Ammon's horn (tissue), 1 donor: ENCODE data around the gene STAT5B.
A peak's percentile ranks its signal among the peaks of the same experiment; 100 is the strongest.
"Not testable (repeated sequence)": the region's sequence is repeated elsewhere in the genome, so short reads cannot be mapped to it uniquely, and the experiment has no call there.

Experiments
- DNase-seq: peaks from one replicate; pipeline ENCODE4 v3.0.0-alpha.2; 2016; ENCODE audit warnings: low spot score

Gene STAT5B

GRCh38 chr17:42193216-42193968 is 82.8 kb downstream of the STAT5B start:
- no peak for DNase-seq

GRCh38 chr17:42192189-42193126 is 83.7 kb downstream of the STAT5B start:
- no peak for DNase-seq

GRCh38 chr17:42191275-42191608 is 84.9 kb downstream of the STAT5B start:
- DNase-seq: no peak

GRCh38 chr17:42190491-42191274 is 85.5 kb downstream of the STAT5B start:
- DNase-seq: no peak

- DNase-seq: no peak
These were observed 86.6 kb downstream of the STAT5B start for GRCh38 chr17:42189651-42189965.

DNA sequence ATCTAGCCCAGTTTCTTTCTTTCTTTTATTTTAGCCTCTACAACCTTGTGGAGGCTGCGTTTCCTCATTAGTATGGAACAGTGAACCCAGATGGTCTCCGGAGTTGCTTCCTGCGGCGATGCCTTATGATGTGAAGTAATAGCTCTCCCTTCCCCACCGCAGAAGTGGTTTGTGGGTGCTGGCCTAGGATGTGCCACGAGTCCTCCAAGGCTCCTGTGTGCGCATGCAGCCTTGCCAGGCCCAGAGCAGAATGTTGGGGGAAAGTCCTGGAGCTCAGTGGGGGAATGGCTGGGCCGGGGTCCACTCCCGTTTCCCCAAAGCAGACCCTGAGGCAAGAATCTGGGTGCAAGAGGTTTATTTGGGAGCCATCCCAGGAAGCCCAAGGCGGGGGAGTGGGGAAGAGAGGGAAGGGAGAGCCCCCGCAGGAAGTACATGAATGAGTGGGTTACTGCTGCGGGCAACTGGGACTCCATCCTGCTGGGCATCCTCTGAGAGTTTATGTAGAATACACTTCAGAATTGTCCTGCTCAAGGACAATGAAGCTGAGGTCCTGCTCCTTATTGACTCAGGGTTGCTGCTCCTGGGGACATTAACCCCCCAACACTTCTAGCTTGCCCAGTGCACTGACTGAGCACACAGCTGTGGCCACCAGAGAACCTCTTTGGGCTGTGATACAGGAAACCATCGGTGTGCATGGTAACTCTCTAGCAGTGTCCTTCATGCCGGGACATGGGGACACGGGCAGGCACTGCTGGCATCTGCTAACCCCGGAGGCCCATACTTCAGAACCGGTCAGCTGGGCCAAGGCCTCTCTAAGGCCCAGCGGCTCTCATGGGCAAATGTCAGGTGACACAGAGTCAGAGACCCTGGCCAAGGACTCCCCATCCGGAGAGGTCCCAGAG is 87.2 kb downstream of the STAT5B start:
- DNase-seq: peak; percentile 33

GRCh38 chr17:42187833-42188232 is 88.4 kb downstream of the STAT5B start:
- no peak for DNase-seq

DNA sequence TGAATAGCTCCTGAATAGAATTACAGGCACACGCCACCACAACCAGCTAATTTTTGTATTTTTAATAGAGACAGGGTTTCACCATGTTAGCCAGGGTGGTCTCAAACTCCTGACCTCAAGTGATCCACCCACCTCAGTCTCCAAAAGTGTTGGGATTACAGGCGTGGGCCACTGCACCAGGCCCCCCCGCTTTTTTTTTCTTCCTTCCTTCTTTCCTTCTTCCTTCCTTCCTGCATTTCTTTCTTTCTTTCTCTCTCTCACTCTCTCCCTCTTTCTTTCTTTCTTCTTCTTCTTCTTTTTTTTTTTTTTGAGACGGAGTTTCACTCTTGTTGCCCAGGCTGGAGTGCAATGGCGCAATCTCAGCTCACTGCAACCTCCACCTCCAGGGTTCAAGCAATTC is 90.0 kb downstream of the STAT5B start:
- not testable (repeated sequence) for DNase-seq

DNA sequence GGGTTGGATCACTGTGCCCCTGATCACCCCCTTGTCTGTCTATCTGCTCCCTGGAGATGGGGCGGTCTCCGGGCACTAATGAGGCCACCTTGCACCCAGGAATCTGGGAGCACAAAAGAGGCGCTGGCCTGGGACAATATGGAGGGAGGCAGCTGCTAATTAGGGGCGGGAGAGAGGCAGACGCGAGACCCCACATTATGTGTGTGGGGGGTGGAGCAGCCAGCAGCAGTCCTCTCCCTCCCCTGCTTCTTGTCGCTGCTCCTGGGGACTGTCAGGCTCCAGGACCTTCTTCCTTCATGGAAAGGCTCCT is 90.6 kb downstream of the STAT5B start:
- DNase-seq: no peak

- DNase-seq: no peak
These were observed 91.2 kb downstream of the STAT5B start, which contains the start of gene HCRT for GRCh38 chr17:42184713-42185620. Gene HCRT, minus strand, starts transcription at chr17:42185452. Its CDS starts 87 bp downstream, at chr17:42185365.

GRCh38 chr17:42183741-42184711 is 92.2 kb downstream of the STAT5B start:
- peak; percentile 74 for DNase-seq

DNA sequence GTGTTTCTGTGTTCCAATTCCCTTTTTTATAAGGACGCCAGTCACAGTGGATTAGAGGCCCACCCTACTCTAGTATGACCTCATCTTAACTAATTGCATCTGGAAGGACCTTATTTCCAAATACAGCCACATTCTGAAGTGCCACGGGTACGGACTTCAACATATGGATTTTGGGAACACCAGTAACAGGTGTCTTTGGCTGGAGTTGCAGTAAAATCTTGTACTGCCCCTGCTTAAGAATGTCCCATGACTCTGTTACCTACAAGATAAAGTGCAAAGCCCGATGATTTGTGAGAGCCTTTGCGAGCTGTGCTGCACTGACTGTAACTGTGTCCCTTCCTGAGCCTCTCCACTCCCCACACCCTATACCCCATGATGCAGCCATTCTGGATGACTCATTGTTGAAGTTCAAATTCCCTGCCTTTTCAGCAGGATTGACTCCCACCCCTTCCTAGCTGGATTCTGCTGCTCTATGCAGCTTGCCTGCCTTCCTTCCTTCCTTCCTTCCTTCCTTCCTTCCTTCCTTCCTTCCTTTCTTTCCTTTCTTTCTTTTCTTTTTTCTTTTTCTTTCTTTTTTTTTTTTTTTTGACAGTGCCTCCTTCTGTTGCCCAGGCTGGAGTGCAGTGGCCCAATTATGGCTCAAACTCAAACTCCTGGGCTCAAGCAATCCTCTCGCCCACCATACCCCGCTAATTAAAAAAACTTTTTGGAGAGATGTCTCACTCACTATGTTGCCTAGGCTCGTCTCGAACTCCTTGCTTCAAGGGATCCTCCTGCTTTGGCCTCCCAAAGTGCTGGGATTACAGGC is 93.1 kb downstream of the STAT5B start:
- no peak for DNase-seq

GRCh38 chr17:42181851-42182207 is 94.4 kb downstream of the STAT5B start:
- no peak for DNase-seq

DNA sequence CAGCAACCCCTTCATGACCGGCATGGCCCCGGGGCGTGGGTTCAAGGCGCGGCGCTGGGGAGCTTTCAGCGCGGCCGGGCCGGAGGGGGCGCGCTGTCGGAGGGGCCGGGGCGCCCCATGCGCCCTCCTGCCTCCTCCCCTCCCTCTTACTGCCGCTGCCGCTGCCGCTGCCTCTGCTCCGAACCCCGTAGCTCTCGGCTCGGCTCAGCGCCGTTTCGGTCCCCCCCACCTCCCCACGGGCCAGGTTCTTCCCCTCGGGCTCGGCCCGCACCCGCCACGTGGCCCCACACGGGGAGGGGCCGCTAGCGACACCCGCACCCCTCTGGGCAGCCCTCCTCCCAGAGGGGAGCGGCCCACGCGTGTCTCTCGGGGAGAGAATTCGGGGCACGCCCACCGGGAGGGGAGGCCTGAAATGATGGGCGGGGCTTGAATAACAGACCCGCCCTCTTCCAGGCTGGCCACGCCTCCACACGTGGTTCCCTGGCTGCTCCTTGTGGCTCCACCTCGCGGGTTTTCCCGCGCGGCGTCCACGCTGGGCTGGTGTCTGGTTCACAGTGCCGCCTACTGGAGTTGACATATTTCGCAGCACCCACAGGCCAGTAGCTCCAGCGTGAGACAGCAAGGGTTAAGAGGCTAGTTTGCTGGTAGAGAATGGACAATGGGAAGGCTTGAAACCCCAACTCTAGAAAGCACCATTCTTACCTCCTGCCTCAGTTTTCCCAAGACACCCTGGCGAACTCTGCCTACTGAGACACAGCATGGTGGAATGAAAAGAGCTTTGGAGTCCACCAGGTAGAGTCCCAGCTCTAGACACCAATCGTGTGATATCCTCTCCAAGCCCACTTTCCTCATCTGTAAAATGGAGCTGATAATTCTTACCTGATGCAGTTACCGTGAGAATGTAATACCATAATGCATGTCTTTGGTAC is 95.0 kb downstream of the STAT5B start, which contains the start of gene KCNH4:
TSS of gene KCNH4 (minus strand) at position 221 of the 929 bp plus-strand sequence. CDS start at position 24, 197 bp downstream.
- peak; percentile 85 for DNase-seq

DNA sequence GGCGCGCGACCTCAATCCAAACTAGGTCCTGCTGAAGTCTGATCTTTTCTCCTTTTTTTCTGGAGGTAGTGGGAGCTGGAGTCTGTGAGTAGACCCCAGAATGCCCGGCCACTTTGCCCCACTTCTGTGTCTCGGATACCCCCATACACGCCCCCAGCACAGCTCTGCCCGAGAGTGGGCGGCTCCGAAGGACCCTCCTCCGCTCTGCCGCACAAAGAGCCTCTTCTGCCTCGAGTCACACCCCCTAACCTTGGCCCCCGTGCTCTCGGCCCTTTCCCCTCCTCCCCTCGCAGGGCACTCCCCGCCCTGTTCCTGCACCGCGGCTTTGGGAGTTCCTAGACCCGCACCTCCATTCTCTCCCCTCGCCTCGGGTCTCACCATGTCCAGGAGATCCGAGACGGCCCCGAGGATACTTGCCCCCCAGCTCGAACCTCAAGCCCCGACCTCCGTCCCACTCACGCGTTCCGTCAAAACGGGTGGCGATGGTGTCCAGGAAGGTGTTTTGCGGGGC is 95.7 kb downstream of the STAT5B start:
- DNase-seq: no peak

DNA sequence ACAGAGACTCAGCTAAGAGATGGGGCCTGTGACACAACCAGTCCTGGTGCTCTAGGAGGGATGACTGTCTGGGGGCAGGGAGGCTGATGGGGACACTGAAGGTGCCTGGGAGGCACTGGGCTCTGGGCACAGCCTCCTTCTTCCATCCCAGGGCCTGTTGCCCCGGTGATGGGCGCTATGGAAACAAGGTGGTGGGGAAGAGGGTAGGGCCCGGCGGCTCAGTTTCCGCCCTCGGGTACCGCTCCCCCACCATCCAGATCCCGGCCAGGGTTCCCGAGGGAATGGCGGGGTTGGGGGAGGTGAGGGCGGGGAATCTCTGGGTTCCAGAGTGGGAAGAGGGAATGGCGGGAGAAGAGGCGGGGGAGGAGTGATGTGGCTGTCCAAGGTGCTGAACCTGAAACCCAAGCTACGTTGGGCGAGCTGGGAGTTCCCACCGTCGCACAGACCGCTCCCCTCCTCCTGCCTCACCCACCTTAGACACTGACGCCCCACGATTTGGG is 96.2 kb downstream of the STAT5B start:
- DNase-seq: no peak

DNA sequence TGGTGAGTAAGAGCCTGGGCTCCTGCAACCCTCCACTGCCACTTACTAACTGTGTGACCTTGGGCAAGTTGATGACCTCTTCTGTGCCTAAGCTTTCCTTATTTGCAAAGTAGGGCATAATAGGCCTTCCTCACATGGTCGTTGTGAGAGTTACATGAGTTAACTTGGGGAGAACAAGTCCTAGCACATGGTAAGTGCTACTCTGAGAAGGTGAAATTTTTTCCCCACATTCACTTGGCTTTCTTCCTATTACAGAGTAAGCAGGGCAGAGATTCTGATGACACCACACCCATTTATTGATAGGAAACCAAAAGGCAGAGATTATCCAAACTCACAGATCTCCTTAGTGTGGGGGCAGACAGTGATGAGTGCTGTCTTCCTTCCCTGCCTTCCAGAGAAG is 96.9 kb downstream of the STAT5B start:
- no peak for DNase-seq
